BJ (cell line): Measurements from ENCODE around the gene CD93. TPM values are rescaled to one million over a fixed set of nuclear protein-coding genes. Genes with fewer than 3 reads are reported as not detected.

Experiments used
- polyA plus RNA-seq: library from polyadenylated mRNA; depleted of rRNA; stranded (reverse); fragments of >200 nt; gene quantifications from 2 replicates; pipeline ENCODE4 v1.2.3, GENCODE V29; 2011; rRNA removed

CD93 gene
- polyA plus RNA-seq, 1 experiment: not detected

Other genes starting within 250 kb of the CD93 start
- gene SSTR4, start 51.0 kb downstream of the CD93 start, polyA plus RNA-seq: not detected in 2 replicates
- 0.04 TPM in 2 replicates for gene THBD, start 36.7 kb downstream of the CD93 start, polyA plus RNA-seq